ENCODE data around the gene SPECC1. TPM values are rescaled to one million over a fixed set of nuclear protein-coding genes. Genes with fewer than 3 reads are reported as not detected.

SPECC1 gene
- total RNA-seq, 1 donor from 2014 or later, result 93.1 TPM

DNA sequence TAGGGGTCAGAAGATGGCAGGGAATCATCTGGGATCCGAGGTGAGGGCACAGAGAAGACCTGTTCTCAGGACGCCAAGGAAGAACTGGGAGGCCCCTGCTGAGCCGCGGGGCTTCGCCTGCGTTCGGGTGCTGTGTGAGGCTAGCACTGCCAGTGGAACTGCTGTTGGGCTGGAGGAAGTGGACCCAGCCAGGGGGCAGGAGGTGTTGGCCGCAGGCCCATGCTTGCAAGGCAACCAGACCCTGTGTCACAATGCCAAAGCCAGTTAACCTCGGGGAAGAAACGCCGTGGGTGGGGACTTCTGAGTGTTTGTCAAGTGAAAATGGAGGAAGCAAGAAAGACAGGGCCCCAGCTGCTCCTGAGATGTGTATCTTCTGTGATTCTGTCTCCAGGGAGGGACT is 272.7 kb downstream of the SPECC1 start:
- Histone ChIP-seq H3K27ac (no peak overlapping the region), H3K79me2 (ENCODE audit: low read depth) (no peaks in the 10 kb centered on the region), H3K9me3 (ENCODE audit: low read depth) (no peaks in the 10 kb centered on the region), H3K9ac (no peak overlapping the region), H3K4me3 (no peak overlapping the region), H3K4me2 (no peak overlapping the region), H3K27me3 (no peaks in the 10 kb centered on the region), H3K36me3 (no peaks in the 10 kb centered on the region), H3F3A (ENCODE audit: low read depth) (no peaks in the 10 kb centered on the region), H4K20me1 (ENCODE audit: low read depth) (no peaks in the 10 kb centered on the region), H3K4me1 (peaks cover 28% of the 10 kb centered on the region), H2AFZ (replicated peaks) (no peak overlapping the region)
- H3K9me3 Mint-ChIP-seq, result peaks cover 2% of the 10 kb centered on the region
- no peak for DNase-seq (ENCODE audit: low spot score)
- TF ChIP-seq EZH2 (IDR thresholded peaks at IDR 0.05) (no peak), EZH2phosphoT487 (IDR thresholded peaks at IDR 0.05) (no peak)
- TF ChIP-seq, protein P1, sequence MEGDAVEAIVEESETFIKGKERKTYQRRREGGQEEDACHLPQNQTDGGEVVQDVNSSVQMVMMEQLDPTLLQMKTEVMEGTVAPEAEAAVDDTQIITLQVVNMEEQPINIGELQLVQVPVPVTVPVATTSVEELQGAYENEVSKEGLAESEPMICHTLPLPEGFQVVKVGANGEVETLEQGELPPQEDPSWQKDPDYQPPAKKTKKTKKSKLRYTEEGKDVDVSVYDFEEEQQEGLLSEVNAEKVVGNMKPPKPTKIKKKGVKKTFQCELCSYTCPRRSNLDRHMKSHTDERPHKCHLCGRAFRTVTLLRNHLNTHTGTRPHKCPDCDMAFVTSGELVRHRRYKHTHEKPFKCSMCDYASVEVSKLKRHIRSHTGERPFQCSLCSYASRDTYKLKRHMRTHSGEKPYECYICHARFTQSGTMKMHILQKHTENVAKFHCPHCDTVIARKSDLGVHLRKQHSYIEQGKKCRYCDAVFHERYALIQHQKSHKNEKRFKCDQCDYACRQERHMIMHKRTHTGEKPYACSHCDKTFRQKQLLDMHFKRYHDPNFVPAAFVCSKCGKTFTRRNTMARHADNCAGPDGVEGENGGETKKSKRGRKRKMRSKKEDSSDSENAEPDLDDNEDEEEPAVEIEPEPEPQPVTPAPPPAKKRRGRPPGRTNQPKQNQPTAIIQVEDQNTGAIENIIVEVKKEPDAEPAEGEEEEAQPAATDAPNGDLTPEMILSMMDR (IDR thresholded peaks at IDR 0.05), result no peak
- H3K27ac Mint-ChIP-seq, result peak overlapping the region; percentile 99
- peaks cover 70% of the 10 kb centered on the region for H3K4me1 Mint-ChIP-seq
- H3K4me3 Mint-ChIP-seq, result no peak overlapping the region
- peaks cover 4% of the 10 kb centered on the region for H3K27me3 Mint-ChIP-seq (ENCODE audit: insufficient read depth, low read depth)
- H3K36me3 Mint-ChIP-seq, result peaks cover 19% of the 10 kb centered on the region

DNA sequence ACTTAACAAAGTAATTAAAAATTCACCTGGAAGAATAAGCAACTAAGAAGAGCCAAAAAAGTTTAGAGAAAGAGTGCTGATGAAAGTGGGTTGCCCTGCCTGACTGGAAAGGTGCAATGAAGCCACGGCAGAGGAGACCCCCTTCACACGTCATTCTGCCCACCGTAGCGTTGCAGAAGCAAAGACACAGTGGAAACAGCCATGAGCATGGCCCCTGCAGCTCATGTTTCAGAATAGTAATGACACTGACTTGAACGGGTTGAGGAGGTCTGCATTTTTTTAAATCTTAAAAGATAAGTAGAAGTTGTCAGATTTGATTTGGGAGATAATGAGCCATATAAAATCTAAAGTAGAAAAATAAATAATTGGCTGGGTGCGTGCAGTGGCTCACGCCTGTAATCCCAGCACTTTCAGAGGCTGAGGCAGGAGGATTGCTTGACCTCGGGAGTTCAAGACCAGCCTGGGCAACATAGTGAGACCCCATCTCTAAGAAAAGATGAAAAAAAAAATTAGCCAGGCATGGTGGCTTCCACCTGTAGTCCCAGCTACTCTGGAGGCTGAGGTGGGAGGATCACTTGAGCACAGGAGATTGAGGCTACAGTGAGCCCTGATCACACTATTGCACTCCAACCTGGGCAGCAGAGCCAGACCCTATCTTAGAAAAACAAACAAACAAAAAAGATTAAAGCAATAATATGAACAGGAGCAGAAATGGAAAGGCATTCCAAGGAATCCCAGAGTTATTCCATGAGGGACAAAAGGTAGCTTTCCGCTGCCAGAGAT is 273.6 kb downstream of the SPECC1 start:
- Mint-ChIP-seq H3K27me3 (ENCODE audit: insufficient read depth, low read depth) (peaks cover 5% of the 10 kb centered on the region), H3K4me3 (no peak overlapping the region), H3K27ac (peak overlapping the region; percentile 99), H3K9me3 (peaks cover 2% of the 10 kb centered on the region), H3K36me3 (peaks cover 21% of the 10 kb centered on the region), H3K4me1 (peaks cover 72% of the 10 kb centered on the region)
- DNase-seq (ENCODE audit: low spot score), result no peak
- peaks cover 28% of the 10 kb centered on the region for H3K4me1 ChIP-seq
- H3K9ac ChIP-seq, result no peak overlapping the region
- no peaks in the 10 kb centered on the region for H4K20me1 ChIP-seq (ENCODE audit: low read depth)
- H3K27me3 ChIP-seq, result no peaks in the 10 kb centered on the region
- no peaks in the 10 kb centered on the region for H3K79me2 ChIP-seq (ENCODE audit: low read depth)
- no peak overlapping the region for H3K4me2 ChIP-seq
- no peaks in the 10 kb centered on the region for H3K36me3 ChIP-seq
- TF ChIP-seq EZH2 (IDR thresholded peaks at IDR 0.05) (no peak), EZH2phosphoT487 (IDR thresholded peaks at IDR 0.05) (no peak)
- TF ChIP-seq, protein P1 (IDR thresholded peaks at IDR 0.05), result no peak
- no peaks in the 10 kb centered on the region for H3F3A ChIP-seq (ENCODE audit: low read depth)
- no peak overlapping the region for H3K4me3 ChIP-seq
- no peak overlapping the region for H2AFZ ChIP-seq (replicated peaks)
- H3K9me3 ChIP-seq (ENCODE audit: low read depth), result no peaks in the 10 kb centered on the region
- H3K27ac ChIP-seq, result no peak overlapping the region

DNA sequence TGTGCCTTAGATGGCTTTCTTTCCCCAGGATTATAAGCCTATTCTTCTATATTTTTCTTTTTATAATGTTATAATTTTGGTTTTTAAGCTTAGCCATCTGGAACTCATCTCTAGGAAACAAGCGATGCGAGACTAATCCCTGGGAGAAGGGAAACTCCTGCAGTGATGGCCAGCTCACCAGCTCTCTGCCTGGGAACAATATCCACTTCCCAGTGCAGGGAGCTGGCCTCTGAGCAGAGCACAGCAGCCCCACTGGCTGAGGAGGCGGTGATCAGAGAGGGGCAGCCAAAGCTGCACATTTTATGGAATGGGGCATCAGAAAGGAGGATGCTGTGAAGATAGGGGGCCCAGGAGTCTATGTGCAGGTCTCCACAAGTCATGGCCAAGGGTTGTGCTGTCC is 274.9 kb downstream of the SPECC1 start:
- no peak overlapping the region for H2AFZ ChIP-seq (replicated peaks)
- TF ChIP-seq, protein P1 (IDR thresholded peaks at IDR 0.05), result no peak
- TF ChIP-seq EZH2 (IDR thresholded peaks at IDR 0.05) (no peak), EZH2phosphoT487 (IDR thresholded peaks at IDR 0.05) (no peak)
- no peaks in the 10 kb centered on the region for H4K20me1 ChIP-seq (ENCODE audit: low read depth)
- peaks cover 27% of the 10 kb centered on the region for H3K36me3 Mint-ChIP-seq
- H3K79me2 ChIP-seq (ENCODE audit: low read depth), result no peaks in the 10 kb centered on the region
- peaks cover 11% of the 10 kb centered on the region for H3K9me3 Mint-ChIP-seq
- peaks cover 9% of the 10 kb centered on the region for H3K27me3 Mint-ChIP-seq (ENCODE audit: insufficient read depth, low read depth)
- no peaks in the 10 kb centered on the region for H3F3A ChIP-seq (ENCODE audit: low read depth)
- H3K4me1 Mint-ChIP-seq, result peaks cover 72% of the 10 kb centered on the region
- peak overlapping the region; percentile 24 for H3K27ac ChIP-seq
- H3K9me3 ChIP-seq (ENCODE audit: low read depth), result no peaks in the 10 kb centered on the region
- peak overlapping the region; percentile 16 for H3K4me2 ChIP-seq
- no peak overlapping the region for H3K9ac ChIP-seq
- peak; percentile 63 for DNase-seq (ENCODE audit: low spot score)
- peak overlapping the region; percentile 78 for H3K4me3 Mint-ChIP-seq
- no peaks in the 10 kb centered on the region for H3K27me3 ChIP-seq
- no peaks in the 10 kb centered on the region for H3K36me3 ChIP-seq
- H3K4me3 ChIP-seq, result no peak overlapping the region
- peaks cover 28% of the 10 kb centered on the region for H3K4me1 ChIP-seq
- H3K27ac Mint-ChIP-seq, result peak overlapping the region; percentile 99
